Inflammatory macrophage treated with lipopolysaccharide for 4 hours (primary cell): ENCODE data around the gene NRG3.
"Not testable (repeated sequence)": the region's sequence is repeated elsewhere in the genome, so short reads cannot be mapped to it uniquely, and the experiment has no call there.

Experiments used
- DNase-seq: peaks from one replicate; pipeline ENCODE4 v3.0.0-alpha.2; 2020

The NRG3 gene

GRCh38 chr10:82308641-82309040 is 433.6 kb downstream of the NRG3 start:
- no peak for DNase-seq

- DNase-seq = no peak
These were observed 435.8 kb downstream of the NRG3 start for GRCh38 chr10:82310839-82311238.

GRCh38 chr10:82313401-82313800 is 438.4 kb downstream of the NRG3 start:
- DNase-seq = no peak

GRCh38 chr10:82318534-82318933 is 443.5 kb downstream of the NRG3 start:
- DNase-seq = no peak

- DNase-seq = no peak
These were observed 444.1 kb downstream of the NRG3 start for GRCh38 chr10:82319074-82319473.

- no peak for DNase-seq
These were observed 444.6 kb downstream of the NRG3 start for GRCh38 chr10:82319562-82319961.

GRCh38 chr10:82321724-82322123 is 446.7 kb downstream of the NRG3 start:
- no peak for DNase-seq

- no peak for DNase-seq
These were observed 456.7 kb downstream of the NRG3 start for GRCh38 chr10:82331716-82332115.

GRCh38 chr10:82335831-82336230 is 460.8 kb downstream of the NRG3 start:
- DNase-seq = no peak

GRCh38 chr10:82340166-82340565 is 465.2 kb downstream of the NRG3 start:
- no peak for DNase-seq

- DNase-seq = not testable (repeated sequence)
These were observed 474.6 kb downstream of the NRG3 start for GRCh38 chr10:82349590-82349989.

GRCh38 chr10:82353381-82353780 is 478.4 kb downstream of the NRG3 start:
- no peak for DNase-seq

- no peak for DNase-seq
These were observed 483.6 kb downstream of the NRG3 start for GRCh38 chr10:82358486-82359099.

GRCh38 chr10:82361256-82361655 is 486.3 kb downstream of the NRG3 start:
- DNase-seq = no peak

- DNase-seq = no peak
These were observed 502.6 kb downstream of the NRG3 start for GRCh38 chr10:82377608-82378007.

GRCh38 chr10:82378146-82378545 is 503.2 kb downstream of the NRG3 start:
- DNase-seq = no peak

- DNase-seq = no peak
These were observed 508.4 kb downstream of the NRG3 start for GRCh38 chr10:82383350-82383749.

GRCh38 chr10:82390866-82391658 is 516.1 kb downstream of the NRG3 start:
- DNase-seq = no peak

- DNase-seq = no peak
These were observed 517.0 kb downstream of the NRG3 start for GRCh38 chr10:82391971-82392370.

- no peak for DNase-seq
These were observed 517.5 kb downstream of the NRG3 start for GRCh38 chr10:82392533-82392932.

GRCh38 chr10:82394122-82394521 is 519.1 kb downstream of the NRG3 start:
- DNase-seq = no peak

- DNase-seq = no peak
These were observed 520.0 kb downstream of the NRG3 start for GRCh38 chr10:82394987-82395386.

- no peak for DNase-seq
These were observed 521.9 kb downstream of the NRG3 start for GRCh38 chr10:82396886-82397285.

GRCh38 chr10:82397854-82398253 is 522.9 kb downstream of the NRG3 start:
- DNase-seq = no peak

GRCh38 chr10:82399850-82400249 is 524.9 kb downstream of the NRG3 start:
- no peak for DNase-seq
